ENCODE measurements around the gene EPB41L4B. TPM values are rescaled to one million over a fixed set of nuclear protein-coding genes. Genes with fewer than 3 reads are reported as not detected.

The EPB41L4B gene
- total and polyA plus RNA-seq, 2 of the 4 experiments (the other 2 are of a cell fraction): 0.36 to 0.54 TPM

GRCh38 chr9:109309282-109309681, 11.6 kb downstream of the EPB41L4B start:
- no peak overlapping the region for H3K9ac ChIP-seq (ENCODE audit: low read depth, low read length)
- no peaks in the 10 kb centered on the region for H3K9me1 ChIP-seq (ENCODE audit: insufficient read depth, low read length)
- CTCF ChIA-PET: interaction anchor here (0.5 to 1.0 kb wide), 3 partner anchors 8 to 14 kb away, joined by 3 read pairs; no protein-coding TSS in a partner anchor
- no peak overlapping the region for H4K8ac ChIP-seq (ENCODE audit: low read depth in 2 of 2, low read length in 2 of 2)
- peaks cover 15% of the 10 kb centered on the region for H3K27me3 ChIP-seq (ENCODE audit: control insufficient read depth, insufficient read depth, low read length)
- H3K18ac ChIP-seq (ENCODE audit: low read depth, low read length): no peak overlapping the region
- H2AK9ac ChIP-seq (replicated peaks; ENCODE audit: low read depth, low read length, poor library complexity): no peak overlapping the region
- H2AFZ ChIP-seq (replicated peaks; ENCODE audit: low read length, poor library complexity): no peak overlapping the region
- H3K9me3 ChIP-seq (ENCODE audit: control insufficient read depth, insufficient read depth, low read length): no peaks in the 10 kb centered on the region
- no peaks in the 10 kb centered on the region for H3K79me1 ChIP-seq (ENCODE audit: low read depth in 1 of 2, low read length in 2 of 2)
- H3K23ac ChIP-seq (ENCODE audit: low read depth, low read length): no peak overlapping the region
- no peaks in the 10 kb centered on the region for H4K20me1 ChIP-seq (ENCODE audit: insufficient read depth, low read length)
- in situ Hi-C loops (cut with MboI; ENCODE audit: low sequenced_read_pairs) (loop anchor here (25.0 kb wide), 2 partner anchors 122 to 247 kb away; no protein-coding TSS in a partner anchor), dilution Hi-C loops (cut with HindIII; ENCODE audit: low sequenced_read_pairs, unreplicated experiment) (no loop called here), intact Hi-C loops (cut with micrococcal nuclease) (no loop called here)
- DNase-seq: no peak
- H2BK120ac ChIP-seq (ENCODE audit: low read depth, low read length): no peak overlapping the region
- no peak overlapping the region for H4K91ac ChIP-seq (ENCODE audit: insufficient read depth, low read depth, low read length)
- ATAC-seq (ENCODE audit: low read depth): no peak
- no peak overlapping the region for H2BK5ac ChIP-seq (ENCODE audit: low read depth, low read length, poor library complexity, severe bottlenecking)
- no peak overlapping the region for H3K4me2 ChIP-seq (ENCODE audit: low read depth, low read length)
- no TSS peak for BruUV-seq (replicated peaks)
- no CpG with 5 or more reads among the region's 6 CpGs for WGBS, 2 experiments (ENCODE audit: extremely low coverage in 2 of 2, insufficient read length in 1 of 2)
- no peak overlapping the region for H3K27ac ChIP-seq (ENCODE audit: insufficient read depth, low read length)
- TF ChIP-seq MAFK (IDR thresholded peaks at IDR 0.05; ENCODE audit: low read depth, low read length): no peak
- no peak for TF ChIP-seq MAZ (IDR thresholded peaks at IDR 0.05; ENCODE audit: borderline replicate concordance, low read depth, low read length)
- no peak for TF ChIP-seq POLR2A (IDR thresholded peaks at IDR 0.05; ENCODE audit: low read depth, low read length)
- no peak for TF ChIP-seq USF2 (IDR thresholded peaks at IDR 0.05; ENCODE audit: low read depth, low read length)
- TF ChIP-seq MXI1 (IDR thresholded peaks at IDR 0.05; ENCODE audit: borderline replicate concordance, low read depth, low read length): no peak
- TF ChIP-seq FOS (IDR thresholded peaks at IDR 0.05; ENCODE audit: low read depth, low read length): no peak
- TF ChIP-seq RFX5 (IDR thresholded peaks at IDR 0.05; ENCODE audit: low read depth, low read length): no peak
- no peak overlapping the region for H4K5ac ChIP-seq (ENCODE audit: low read depth, low read length)
- POLR2A ChIA-PET (ENCODE audit: unreplicated experiment): no interaction called here
- H3K4me1 ChIP-seq (ENCODE audit: control insufficient read depth, insufficient read depth, low read length): peaks cover 4% of the 10 kb centered on the region
- no peak overlapping the region for H3K14ac ChIP-seq (replicated peaks; ENCODE audit: low read depth, low read length)
- H2BK15ac ChIP-seq (ENCODE audit: low read depth, low read length): no peak overlapping the region
- H3K4me3 ChIP-seq (ENCODE audit: insufficient read depth, low read depth, low read length): no peak overlapping the region
- no peaks in the 10 kb centered on the region for H3K36me3 ChIP-seq (ENCODE audit: control insufficient read depth, insufficient read depth, low read length)
- H3K56ac ChIP-seq (ENCODE audit: extremely low read depth, insufficient read depth, low read length): no peak overlapping the region
- no peak overlapping the region for H2BK20ac ChIP-seq (ENCODE audit: low read depth, low read length)
- no peak overlapping the region for H2AK5ac ChIP-seq (ENCODE audit: low read depth, low read length)
- H3K4ac ChIP-seq (ENCODE audit: low read depth, low read length): no peak overlapping the region

Data from IMR-90 (cell line).